IMR-90 (cell line): ENCODE results near the gene CRCP.
"Not testable (repeated sequence)": the region's sequence is repeated elsewhere in the genome, so short reads cannot be mapped to it uniquely, and the experiment has no call there.

Source experiments
- CTCF ChIP-seq: conservative IDR thresholded peaks from 2 replicates; pipeline ENCODE4 v1.5.1; 2012; ENCODE audit warnings: mild to moderate bottlenecking, low read depth, low read length, improper control_type of control experiment
- POLR2A ChIP-seq: IDR thresholded peaks from 2 replicates; pipeline ENCODE4 v1.6.1; 2012; ENCODE audit warnings: mild to moderate bottlenecking, low read depth, low read length

- TF ChIP-seq CTCF, POLR2A: not testable (repeated sequence)
These were observed 60.4 kb downstream of the CRCP start for GRCh38 chr7:66175006-66175405.
